Measurements from ENCODE around the gene GPR171. TPM values are rescaled to one million over a fixed set of nuclear protein-coding genes. Genes with fewer than 3 reads are reported as not detected.

The GPR171 gene
- total RNA-seq, 2 experiments from 2014 or later, result 70.7 to 74.0 TPM

- Mint-ChIP-seq H3K9me3 (no peaks in the 10 kb centered on the region), H3K4me3 (no peak overlapping the region), H3K36me3 (no peaks in the 10 kb centered on the region), H3K4me1 (ENCODE audit: low read depth) (no peaks in the 10 kb centered on the region), H3K27me3 (no peaks in the 10 kb centered on the region), H3K27ac (no peak overlapping the region)
- DNase-seq, result no peak
- POLR2A ChIA-PET, result no interaction called here
- CTCF ChIA-PET, result interaction anchor here (0.6 to 2.0 kb wide), 17 partner anchors 9 to 763 kb away, joined by 3 to 18 read pairs (median 4); partner anchors contain the start of gene P2RY14
- intact Hi-C loops (cut with micrococcal nuclease), result loop anchor here (2.0 kb wide), 1 partner anchor 71 kb away; no protein-coding TSS in a partner anchor
Measured at GRCh38 chr3:151155409-151156128, 47.4 kb downstream of the GPR171 start.

DNA sequence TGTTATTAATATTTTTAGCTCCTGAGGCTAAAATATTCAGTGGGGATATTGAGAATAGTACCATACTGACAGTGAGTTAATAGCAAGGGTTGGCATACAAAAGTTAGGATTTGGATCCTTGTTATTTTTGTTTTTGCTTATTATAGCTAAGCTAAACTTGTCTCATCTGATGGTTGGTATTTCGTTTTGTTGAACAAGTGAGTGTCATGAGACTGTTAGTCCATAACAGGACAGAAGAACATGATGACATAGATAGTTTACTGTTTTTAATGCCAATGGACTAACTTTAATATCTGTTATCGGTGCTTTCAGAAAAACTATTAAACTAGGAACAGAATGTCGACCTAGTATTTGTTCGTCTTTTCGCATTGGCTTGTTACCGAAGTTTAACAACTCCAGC lies 48.5 kb downstream of the GPR171 start:
- no peak overlapping the region for H3K27ac Mint-ChIP-seq
- no peak for DNase-seq
- no peaks in the 10 kb centered on the region for H3K36me3 Mint-ChIP-seq
- H3K9me3 Mint-ChIP-seq, result no peaks in the 10 kb centered on the region
- ChIA-PET CTCF (interaction anchor here (0.6 kb wide), 1 partner anchor 14 kb away, joined by 3 read pairs; no protein-coding TSS in a partner anchor), POLR2A (no interaction called here)
- H3K4me1 Mint-ChIP-seq (ENCODE audit: low read depth), result no peaks in the 10 kb centered on the region
- no peaks in the 10 kb centered on the region for H3K27me3 Mint-ChIP-seq
- no peak overlapping the region for H3K4me3 Mint-ChIP-seq
- intact Hi-C loops (cut with micrococcal nuclease), result no loop called here

GRCh38 chr3:151152455-151153079 lies 50.4 kb downstream of the GPR171 start:
- DNase-seq, result no peak
- Mint-ChIP-seq H3K9me3 (no peaks in the 10 kb centered on the region), H3K4me1 (ENCODE audit: low read depth) (no peaks in the 10 kb centered on the region), H3K4me3 (no peak overlapping the region), H3K36me3 (no peaks in the 10 kb centered on the region), H3K27ac (no peak overlapping the region), H3K27me3 (no peaks in the 10 kb centered on the region)
- ChIA-PET CTCF (interaction anchor here (0.9 to 2.6 kb wide), 7 partner anchors 10 to 294 kb away, joined by 3 to 13 read pairs (median 4); partner anchors contain the start of gene MED12L), POLR2A (interaction anchor here (0.6 kb wide), 1 partner anchor 603 kb away, joined by 3 read pairs; no protein-coding TSS in a partner anchor)
- intact Hi-C loops (cut with micrococcal nuclease), result no loop called here

Other genes starting within 250 kb of the GPR171 start
- gene CLRN1, start 230.5 kb downstream of the GPR171 start, total RNA-seq, result not detected
- gene MED12L, start 117.6 kb downstream of the GPR171 start, total RNA-seq, result 1 to 10 TPM; 1.5 TPM
- under 1 TPM; 0.17 to 0.26 TPM for gene P2RY14, start 75.3 kb upstream of the GPR171 start, total RNA-seq
- gene GPR87, start 113.6 kb upstream of the GPR171 start, total RNA-seq, result 1 to 10 TPM; 1.1 TPM
- not detected for gene P2RY13, start 126.3 kb upstream of the GPR171 start, total RNA-seq
- not detected for gene P2RY12, start 181.5 kb upstream of the GPR171 start, total RNA-seq

All from activated CD4-positive, alpha-beta memory T cell treated with anti-CD3 and anti-CD28 coated beads for 36 hours (primary cell).